ENCODE data around the gene PPM1B. TPM values are rescaled to one million over a fixed set of nuclear protein-coding genes. Genes with fewer than 3 reads are reported as not detected.

PPM1B gene
- total and polyA plus RNA-seq, 9 of the 15 experiments (the other 6 are each of a cell fraction or from before 2014, with no cell fraction given), result 8.9 to 44.0 (median 28.6) TPM

- no peaks in the 10 kb centered on the region for H3K9me1 ChIP-seq (ENCODE audit: control insufficient read depth, insufficient read depth, low read length)
- H2AFZ ChIP-seq (ENCODE audit: low read depth, low read length), result peak overlapping the region; percentile 58
- H4K20me1 ChIP-seq (replicated peaks; ENCODE audit: control insufficient read depth, insufficient read depth, low read length), result no peaks in the 10 kb centered on the region
- no peaks in the 10 kb centered on the region for H3K79me2 ChIP-seq (ENCODE audit: control insufficient read depth, insufficient read depth, low read length)
- WGBS (ENCODE audit: insufficient coverage, low coverage, missing lambda C conversion rate), result 24% methylated on average over 7 of the region's 7 CpGs
- peak overlapping the region; percentile 8; the same call in 1 of the 2 replicates for H3K4me2 ChIP-seq (ENCODE audit: insufficient read depth, low read length)
- no peak overlapping the region for H3K27ac ChIP-seq (ENCODE audit: extremely low read depth, low read depth, low read length)
- BruUV-seq (replicated peaks), result no TSS peak
- CTCF ChIA-PET (ENCODE audit: low intra/inter-chr PET ratio), result no interaction called here
- H3K4me1 ChIP-seq (replicated peaks in 1 of 2; ENCODE audit: control insufficient read depth in 2 of 2, insufficient read depth in 2 of 2, low read length in 2 of 2), result peaks cover 0 to 4% of the 10 kb centered on the region in 2 experiments; a peak in 1 of 5 replicates
- no peak overlapping the region for H3K9ac ChIP-seq (ENCODE audit: insufficient read depth in 1 of 2, low read depth in 2 of 2, low read length in 2 of 2)
- in situ Hi-C loops (cut with MboI), result no loop called here
- no peaks in the 10 kb centered on the region for H3K9me3 ChIP-seq (replicated peaks; ENCODE audit: control insufficient read depth, insufficient read depth, low read depth, low read length)
- H3K36me3 ChIP-seq (ENCODE audit: control insufficient read depth, insufficient read depth, low read length), result no peaks in the 10 kb centered on the region
- POLR2A ChIA-PET, result no interaction called here
- intact Hi-C loops (cut with micrococcal nuclease), result no loop called here
- ATAC-seq (peak; percentile 69), FAIRE-seq (no peak), DNase-seq (ENCODE audit: extremely low read depth in 1 of 4, low spot score in 3 of 4) (peak; percentile 20 to 39 (median 28))
- peaks cover 7% of the 10 kb centered on the region in 2 experiments; a peak in 4 of 5 replicates for H3K27me3 ChIP-seq (ENCODE audit: control insufficient read depth in 2 of 2, insufficient read depth in 2 of 2, low read length in 2 of 2)
- no peak overlapping the region for H3K4me3 ChIP-seq
- TF ChIP-seq PKNOX1 (IDR thresholded peaks at IDR 0.05) (peak; percentile 74), NFYB (IDR thresholded peaks at IDR 0.05; ENCODE audit: extremely low read depth, insufficient read length) (peak; percentile 26), ZBTB2 (IDR thresholded peaks at IDR 0.05) (no peak)
These were observed 102.6 kb downstream of the PPM1B start for GRCh38 chr2:44271296-44271695.

All from K562 (cell line).